NCI-H510A (cell line): ENCODE data around the gene SNAPC1.
"Not testable (repeated sequence)": the region's sequence is repeated elsewhere in the genome, so short reads cannot be mapped to it uniquely, and the experiment has no call there.

ENCODE experiments used
- DNase-seq: peaks from one replicate; lab custom pipeline; 2025; lab: John Stamatoyannopoulos, UW

SNAPC1 gene

DNA sequence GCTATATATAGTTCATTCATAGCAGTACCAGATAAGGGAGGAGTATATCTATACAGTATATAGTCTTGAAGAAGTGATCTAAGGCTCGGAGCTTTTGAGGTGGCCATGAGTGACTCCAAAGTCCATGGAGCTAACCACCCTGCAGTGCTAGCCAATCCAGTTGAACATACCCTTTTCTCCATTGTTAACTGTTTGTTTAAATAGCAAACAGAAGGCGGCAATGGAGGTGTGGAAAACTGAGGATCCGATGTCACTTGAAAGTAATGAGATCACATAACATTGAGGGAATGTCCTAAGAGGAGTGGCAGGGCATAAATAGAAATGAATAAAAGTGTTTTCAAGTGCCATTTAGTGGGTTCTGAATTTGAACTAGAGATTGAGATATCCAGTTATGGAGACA is 12.4 kb upstream of the SNAPC1 start:
- peak; percentile 79 for DNase-seq

DNA sequence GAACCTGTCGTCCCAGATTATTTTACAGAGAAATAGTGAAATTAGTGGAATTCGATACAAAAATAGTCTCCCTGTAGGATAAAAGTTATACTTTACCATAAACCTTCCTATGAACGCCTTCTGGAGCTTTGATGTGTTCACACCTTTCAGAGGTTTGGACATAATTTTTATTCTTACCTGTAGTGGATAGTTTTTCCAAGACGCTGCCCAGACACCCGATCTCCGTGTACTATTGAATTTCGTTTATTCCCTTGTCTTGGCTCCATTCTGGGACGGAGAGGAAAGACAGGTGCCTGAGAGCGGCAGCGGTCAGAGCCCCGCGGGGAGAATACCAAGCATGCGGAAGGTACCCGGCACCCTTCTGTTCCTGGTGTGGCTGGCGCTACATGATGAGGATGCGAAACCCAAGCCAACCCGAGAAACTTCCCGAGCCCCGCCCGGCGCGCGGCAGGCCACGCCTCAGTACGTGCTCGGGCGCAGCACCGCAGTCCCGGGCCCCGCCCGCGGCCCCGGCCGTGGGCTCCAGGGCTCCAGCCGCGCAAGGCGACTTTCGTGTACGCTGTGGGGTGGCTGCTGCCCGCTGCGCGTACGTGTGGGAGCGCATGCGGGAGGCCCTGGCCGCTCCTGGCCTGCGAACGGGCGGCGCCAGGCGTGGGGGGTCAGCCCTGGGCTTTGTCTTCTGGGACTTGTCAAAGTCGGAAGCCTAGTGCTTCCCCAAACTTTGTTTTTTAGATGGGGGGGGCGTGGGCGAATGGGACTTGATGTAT is 11.3 kb upstream of the SNAPC1 start:
- DNase-seq: peak; percentile 73

DNA sequence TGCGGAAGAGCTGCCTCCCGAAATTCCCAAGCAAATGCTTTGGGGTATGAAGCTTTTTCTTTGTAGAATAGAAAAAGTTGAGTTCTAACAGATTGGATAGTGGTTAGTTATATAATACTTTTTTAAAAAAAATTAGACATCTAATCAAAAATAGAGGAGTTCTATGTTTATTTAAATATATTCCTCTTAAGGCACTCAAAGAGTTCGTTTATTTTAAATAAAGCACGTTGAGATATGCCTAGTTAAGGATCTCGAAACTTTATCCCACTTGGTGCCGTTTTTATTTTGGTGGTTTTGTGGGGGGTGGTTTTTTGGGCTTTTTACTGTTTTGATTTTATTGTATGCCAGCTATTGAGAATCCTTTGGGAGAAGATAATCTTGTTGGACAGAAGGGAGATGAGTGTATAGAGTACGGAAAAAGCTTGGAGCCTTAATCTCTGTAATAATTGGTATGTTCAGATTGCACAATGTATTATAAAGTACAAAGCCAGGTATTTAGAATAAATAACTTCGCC is 10.7 kb upstream of the SNAPC1 start:
- DNase-seq: no peak

DNA sequence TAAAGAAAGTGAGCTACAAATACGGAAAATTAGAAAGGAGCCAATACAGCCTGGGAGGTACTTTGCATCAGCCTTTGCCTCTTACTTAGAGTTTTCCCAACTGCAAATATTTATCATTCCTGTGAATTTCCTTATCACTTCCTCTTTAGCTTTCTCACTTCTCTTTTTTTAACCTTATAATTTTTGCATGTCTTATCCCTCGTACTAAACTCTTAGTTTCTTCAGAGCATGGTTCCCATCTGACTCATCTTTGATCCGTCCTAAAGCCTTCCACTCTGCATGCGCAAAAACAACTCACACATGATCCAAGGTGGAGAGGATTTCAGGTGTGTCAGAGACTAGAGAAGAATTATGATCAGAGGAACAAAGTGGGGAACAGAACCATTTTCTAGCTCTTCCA is 9.6 kb upstream of the SNAPC1 start:
- DNase-seq: no peak

DNA sequence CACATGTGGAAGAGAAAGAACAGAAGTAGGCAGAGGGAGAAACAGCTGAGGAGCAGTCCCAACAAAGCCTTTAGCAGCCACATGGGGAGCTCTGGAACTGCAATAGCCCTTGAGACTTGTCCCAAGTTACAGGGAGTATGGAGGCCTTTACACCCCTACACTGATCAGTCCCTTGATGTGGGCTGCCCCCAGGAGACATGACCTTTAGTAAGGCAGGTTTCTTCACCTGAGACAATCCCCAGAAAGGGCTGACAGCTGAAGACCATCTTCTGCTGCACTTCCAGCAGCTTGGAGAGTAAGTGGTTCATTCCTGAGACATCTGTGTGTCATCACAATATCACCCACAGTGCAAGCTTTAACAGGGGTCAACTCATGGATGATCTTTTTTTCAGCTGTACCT is 8.6 kb upstream of the SNAPC1 start:
- DNase-seq: no peak

DNA sequence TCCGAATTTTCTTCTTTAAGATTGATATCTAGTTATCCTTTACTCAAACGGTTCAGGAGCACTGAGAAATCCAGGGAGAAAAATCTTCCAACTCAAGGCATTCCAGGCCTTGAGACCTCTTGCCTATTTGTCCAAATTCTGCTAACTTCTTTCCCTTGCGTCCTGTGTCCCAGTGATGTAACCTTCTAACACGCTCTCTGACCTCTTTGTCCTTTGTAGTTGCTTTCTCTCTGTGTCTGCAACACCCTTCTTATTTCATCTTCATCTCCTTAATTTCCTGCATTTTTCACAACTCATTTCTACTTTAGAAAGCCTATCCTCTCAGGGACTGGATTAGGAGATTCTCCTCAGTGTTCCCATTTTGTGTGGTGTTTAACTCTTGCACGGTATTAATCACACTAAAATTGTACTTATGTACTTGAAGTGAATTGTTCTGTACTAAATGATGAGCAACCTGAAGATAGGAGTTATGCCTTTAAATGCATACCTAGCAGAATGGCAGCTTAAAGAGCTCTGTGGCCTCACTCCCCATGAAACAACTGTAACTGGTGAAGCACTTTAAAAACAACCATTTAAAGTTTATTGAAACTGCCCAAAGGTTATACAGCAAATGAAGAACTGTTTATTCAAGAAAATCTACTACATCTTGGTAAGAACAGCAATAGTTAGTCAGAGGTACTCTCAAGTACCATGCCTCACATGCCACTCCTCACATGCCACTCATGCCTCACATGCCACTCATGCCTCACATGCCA is 7.4 kb upstream of the SNAPC1 start:
- DNase-seq: no peak

DNA sequence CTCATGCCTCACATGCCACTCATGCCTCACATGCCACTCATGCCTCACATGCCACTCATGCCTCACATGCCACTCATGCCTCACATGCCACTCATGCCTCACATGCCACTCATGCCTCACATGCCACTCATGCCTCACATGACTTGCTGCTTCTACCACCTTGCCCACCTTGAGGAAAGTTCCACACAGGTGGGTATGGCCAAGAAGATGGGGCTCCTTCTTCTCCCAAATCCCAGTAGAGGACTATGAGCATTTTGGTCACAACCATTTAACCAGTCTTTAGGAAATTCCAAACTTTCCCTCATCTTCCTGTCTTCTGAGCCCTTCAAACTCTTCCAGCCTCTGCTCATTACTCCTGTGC is 6.9 kb upstream of the SNAPC1 start:
- DNase-seq: not testable (repeated sequence)

DNA sequence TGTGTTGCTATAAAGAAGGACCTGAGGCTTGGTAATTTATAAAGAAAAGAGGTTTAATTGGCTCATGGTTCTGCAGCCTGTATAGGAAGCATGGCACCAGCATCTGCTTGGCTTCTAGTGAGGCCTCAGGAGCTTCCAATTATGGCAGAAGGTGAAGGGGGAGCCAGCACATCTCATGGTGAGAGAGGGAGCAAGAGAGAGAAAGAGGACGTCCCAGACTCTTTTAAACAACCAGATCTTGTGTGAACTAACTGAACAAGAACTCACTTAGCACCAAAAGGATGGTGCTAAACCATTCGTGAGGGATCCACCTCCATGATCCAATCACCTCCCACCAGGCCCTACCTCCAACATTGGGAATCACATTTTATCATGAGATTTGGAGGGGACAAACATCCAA is 6.1 kb upstream of the SNAPC1 start:
- DNase-seq: no peak

DNA sequence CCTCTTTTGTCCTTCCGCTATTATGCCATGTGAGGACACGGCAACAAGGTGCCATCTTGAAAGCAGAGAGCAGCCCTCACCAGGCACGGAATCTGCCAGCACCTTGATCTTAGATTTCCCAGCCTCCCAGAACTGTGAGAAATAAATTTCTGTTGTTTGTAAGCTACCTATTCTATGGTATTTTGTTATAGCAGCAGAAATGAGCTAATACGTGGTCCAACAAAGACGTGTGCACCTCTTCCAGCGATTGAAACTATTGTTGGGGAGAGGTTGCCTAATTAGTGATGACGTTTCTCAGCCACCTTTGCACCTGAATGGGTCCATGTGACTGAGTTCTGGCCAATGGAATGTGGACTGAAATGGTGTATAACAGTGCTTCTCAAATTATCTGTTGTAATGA is 2.3 kb upstream of the SNAPC1 start:
- no peak for DNase-seq

DNA sequence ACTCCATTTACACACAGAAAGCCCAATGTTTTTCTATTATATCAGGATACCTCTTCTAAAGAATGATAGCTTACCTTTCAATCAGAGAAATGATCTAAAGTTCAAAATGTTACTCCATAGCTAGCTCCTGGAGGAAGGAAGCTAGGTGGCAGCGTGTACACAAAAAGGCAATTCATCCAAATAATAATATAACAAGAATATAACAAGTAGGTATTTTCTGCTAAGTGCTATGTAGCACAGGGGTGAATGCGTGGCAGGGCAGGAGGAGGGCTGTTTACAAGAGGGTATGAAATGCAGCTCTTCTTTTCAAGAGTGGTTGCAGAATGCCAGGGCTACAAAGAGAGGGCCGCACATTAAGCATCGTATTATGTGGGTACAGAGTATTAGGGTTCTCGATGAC is 663 bp upstream of the SNAPC1 start:
- DNase-seq: no peak

DNA sequence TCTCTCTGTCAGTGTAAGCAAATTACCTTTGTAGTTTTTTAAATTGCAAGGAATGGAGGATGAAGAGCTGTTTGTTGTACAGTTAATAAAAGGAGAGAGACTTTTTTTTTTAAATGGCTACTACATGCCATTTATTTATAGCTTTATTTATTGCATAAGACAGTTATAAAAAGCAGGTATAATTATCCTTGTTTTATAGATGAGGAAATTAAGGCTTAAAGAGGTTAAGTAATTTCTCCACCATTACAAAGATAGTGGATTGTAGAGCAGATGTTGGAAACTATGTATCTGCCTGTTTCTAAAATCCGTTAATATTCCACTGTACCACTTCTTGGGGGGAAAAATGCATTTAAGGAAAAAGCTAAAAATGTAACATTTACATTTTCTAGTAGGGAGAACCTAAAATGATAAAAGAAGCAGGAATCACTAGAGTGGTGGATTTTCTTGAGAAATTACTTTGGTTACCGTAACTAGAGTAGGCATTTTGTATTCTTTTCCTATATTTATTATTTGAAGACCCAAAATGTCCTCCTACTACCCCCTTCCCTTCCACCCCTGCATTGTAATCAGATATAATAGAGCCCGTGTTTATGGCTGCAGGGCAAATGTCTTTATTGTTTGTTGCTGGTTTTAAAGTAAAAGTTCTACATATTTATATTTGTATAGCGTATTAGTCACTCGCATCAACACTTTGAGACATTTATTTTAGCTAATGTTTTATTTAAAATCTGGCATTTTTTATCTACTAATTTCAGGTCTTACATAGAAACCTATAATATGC is 2.3 kb downstream of the SNAPC1 start:
- DNase-seq: no peak

DNA sequence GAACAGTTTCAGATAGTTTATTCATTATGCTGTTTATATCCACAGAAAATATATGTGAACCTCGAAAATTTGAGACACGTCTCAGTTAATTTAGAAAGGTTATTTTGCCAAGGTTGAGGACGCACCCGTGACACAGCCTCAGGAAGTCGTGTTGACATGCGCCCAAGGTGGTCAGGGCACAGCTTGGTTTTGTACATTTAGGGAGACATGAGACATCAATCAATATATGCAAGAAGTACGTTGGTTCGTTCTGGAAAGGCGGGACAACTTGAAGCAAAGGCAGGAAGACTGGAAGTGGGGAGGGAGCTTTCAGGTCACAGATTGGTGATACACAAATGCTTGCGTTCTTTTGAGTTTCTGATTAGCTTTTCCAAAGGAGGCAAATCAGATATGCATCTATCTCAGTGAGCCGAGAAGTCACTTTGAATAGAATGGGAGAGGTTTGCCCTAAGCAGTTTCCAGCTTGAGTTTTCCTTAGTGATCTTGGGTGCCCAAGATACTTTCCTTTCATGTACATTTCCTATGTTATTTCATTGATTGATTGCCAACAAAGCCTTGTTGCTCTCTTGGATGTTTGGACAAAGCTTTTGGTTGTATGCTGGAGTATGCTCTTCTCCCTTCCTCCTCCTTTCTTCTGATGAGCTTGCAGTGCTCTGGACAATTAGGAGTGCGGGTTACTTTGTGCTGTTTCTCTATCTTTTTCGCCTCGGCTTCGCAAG is 3.2 kb downstream of the SNAPC1 start:
- DNase-seq: no peak

DNA sequence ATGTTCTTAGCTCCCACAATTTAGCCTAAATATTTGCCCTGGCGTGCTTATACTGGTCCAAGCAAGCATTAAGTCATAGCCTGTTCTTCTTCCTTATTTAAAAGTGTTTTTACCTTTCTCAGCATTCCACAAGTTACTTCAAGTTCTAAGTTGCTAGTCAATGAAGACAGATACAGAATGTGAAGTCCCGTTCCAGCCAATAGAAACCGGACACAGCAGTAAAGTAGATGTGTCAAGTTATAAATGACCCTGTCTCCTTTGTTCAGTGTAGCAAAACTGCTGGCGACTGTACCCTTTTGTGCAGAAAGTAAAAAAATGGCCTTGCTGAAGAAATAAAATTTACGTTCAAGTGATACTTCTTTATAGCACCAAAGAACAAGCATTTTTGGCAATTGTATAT is 3.9 kb downstream of the SNAPC1 start:
- no peak for DNase-seq

DNA sequence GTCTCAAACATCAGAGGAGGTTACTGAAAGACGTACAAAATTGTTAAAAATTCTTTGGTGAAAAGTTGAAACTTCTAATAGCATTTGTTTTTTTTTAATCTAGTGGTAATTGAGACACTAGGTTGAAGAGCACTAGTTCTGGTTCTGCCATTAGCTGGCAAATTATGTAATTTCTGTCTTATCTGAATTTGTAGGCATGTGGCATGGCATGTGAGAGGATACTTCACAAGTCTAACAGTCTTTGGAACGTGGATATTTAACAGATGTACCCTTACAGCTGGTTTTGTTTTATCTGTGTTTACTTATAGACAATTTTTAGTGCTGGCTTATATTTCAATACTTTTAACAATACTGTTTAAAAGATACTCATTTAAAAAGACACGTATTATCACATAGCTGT is 6.0 kb downstream of the SNAPC1 start:
- no peak for DNase-seq

DNA sequence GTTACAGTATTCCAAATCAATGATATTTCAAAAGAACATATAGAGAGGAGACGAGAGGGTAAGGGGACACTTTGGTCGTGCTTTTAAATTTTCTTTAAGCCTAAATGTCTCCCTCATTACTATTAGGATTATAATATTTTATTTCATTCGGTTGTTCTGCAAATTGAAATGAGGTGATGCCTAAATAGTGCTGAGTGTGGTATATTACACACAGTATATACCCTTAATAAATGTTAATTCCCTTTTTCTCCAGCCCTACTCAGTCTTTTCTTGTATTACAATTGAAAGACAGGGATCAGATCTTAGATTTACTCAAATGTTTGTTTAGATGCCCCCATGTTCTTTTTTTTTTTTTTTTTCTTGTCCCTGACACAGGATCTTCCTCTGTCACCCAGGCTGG is 7.7 kb downstream of the SNAPC1 start:
- DNase-seq: no peak

DNA sequence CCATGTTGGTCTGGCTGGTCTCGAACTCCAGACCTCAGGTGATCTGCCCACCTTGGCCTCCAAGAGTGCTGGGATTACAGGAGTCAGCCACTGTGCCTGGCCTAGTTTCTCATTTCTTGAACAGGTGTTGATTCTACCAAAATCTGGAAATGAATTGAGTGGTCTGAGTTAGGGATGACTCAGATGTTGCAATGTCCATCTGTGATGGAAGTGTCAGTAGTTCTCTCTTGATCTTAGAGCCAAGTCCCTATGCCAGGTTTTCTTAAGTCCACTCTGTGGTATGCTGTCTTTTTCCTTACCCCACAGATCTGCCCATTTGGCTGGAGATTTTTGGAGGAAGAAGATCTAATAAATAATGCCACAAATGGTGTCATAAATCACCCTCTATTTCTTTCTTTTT is 12.6 kb downstream of the SNAPC1 start:
- DNase-seq: no peak

DNA sequence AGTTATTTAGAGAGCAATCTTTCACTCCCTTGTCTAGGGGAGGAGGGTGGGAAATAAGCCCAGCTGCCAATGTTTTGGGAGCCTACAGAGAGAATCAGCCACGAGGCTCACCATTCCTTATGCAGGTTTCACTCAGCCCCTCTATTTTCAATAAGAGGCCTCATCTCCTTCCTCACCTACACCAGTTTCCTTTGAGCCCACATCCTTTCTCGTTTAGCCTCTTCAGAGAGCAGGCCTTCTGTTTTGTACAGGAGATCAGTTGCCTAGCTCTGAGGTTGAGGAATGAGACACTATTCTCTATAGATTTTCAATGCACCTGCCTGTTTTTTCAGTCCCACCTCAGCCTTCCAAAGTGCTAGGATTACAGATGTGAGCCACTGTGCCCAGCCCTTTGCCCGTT is 17.9 kb downstream of the SNAPC1 start:
- DNase-seq: no peak

DNA sequence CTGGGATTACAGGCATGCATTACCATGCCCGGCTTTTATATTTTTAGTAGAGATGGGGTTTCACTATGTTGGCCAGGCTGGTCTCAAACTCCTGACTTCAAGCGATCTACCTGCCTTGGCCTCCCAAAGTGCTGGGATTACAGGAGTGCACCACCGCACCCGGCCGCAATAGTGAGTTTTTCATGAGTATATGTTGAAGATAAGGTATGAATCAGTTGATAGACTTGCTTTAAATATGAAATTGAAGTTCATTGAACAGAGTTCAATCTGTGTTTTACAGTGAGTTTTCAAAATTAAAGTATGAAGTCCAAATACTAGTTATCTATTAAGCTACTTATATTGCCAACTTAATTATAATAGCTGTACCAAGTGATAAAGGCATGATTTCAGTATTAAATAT is 35.1 kb downstream of the SNAPC1 start:
- DNase-seq: no peak

DNA sequence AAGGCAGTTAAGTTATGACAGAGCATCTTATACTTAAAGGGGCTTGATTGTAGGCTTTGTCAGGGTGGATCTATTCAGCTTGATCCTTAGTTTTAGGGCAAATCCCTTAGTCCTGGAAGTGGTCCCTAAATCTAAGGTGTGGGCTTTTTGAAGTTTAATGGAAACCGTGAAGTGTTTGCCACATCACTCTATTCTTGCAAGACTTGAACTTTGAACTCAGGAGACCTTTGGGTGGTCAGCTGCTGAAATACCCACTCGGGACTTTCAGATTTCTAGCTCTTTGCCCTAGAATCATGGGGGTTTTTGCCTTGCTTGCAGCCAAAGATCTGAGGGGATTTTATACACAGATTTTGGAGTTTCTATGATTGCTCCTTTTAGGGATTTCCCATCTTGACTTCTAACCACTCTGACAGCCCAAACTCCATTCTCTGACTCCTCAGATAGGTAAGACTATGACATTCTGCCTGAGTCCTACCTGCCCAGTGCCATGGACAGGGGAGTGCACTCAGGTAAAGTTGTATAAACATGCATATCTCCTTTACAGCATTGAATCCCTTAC is 39.9 kb downstream of the SNAPC1 start:
- DNase-seq: no peak

DNA sequence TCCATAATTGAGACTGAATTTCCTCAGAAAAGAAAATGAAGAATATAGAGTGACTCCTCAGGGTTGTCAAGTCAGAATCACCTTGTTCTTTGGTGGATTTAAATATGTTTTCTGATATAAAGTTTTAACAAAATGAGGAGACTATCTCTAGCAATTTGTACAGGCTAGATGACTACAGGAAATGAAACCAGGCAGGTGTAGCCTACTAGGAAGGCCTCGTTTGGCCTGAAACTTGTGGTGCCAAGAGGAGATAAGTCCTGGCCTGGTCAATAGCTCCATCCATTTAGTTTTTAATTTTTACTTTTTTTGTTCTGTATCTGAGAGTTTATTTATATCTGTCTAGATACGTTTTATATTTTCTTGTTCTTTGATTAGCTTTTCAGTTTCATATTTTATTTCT is 41.5 kb downstream of the SNAPC1 start:
- DNase-seq: no peak

DNA sequence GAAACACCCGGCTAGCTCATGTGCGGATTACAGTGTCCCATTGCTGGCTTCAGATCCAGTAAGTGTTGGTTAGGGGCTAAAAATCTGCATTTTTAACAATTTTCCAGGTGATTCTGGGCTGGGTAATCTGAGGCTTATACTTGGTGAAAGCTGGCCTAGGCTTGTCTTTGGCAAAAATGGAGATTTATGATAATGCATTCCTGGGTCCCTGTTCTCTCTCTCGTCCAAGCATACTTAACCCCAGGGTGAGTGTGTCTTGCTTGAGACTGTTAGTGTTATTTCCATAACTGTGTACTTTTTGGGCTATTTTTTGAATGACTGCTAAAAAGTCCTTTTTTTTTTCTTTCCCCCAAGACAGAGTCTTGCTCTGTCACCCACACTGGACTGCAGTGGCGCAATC is 43.2 kb downstream of the SNAPC1 start:
- DNase-seq: no peak

DNA sequence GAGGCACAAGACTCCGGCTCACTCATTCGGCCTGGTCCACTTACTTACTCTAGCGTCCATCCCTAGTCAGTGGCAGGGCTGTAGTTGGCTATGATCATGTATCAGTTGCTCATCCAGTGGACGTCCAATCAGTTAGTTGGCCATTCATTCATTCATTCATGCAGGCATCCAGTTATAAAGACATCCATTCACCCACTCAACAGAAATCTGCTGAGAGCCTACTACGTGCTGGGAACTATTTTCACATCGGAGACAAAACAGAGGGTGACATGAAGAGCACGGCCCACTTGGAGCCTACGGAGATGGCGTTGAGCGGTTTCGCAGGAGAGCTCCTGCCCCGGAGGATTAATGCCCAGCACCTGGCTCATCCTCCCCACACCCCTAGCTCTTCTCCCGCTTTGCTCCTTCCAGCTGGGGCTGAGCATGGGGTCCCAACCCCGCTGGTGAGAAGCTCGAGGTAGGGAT is 49.7 kb downstream of the SNAPC1 start:
- no peak for DNase-seq
